ENCODE measurements around the gene ARHGAP26.

- TF ChIP-seq FOXA1 (IDR thresholded peaks at IDR 0.05) (no peak), RAD21 (IDR thresholded peaks at IDR 0.05) (peak; percentile 52 to 79), YY1 (IDR thresholded peaks at IDR 0.05) (no peak), CTCF (IDR thresholded peaks at IDR 0.05; ENCODE audit: low read depth, low read length, missing input control) (peak; percentile 30), GABPA (IDR thresholded peaks at IDR 0.05 in 1 of 2, conservative IDR thresholded peaks at IDR 0.05 in 1 of 2) (no peak), ZBTB33 (IDR thresholded peaks at IDR 0.05) (no peak), REST (IDR thresholded peaks at IDR 0.05) (no peak), HNF4G (IDR thresholded peaks at IDR 0.05) (no peak), MAX (IDR thresholded peaks at IDR 0.05) (no peak), JUND (IDR thresholded peaks at IDR 0.05) (no peak), SP1 (IDR thresholded peaks at IDR 0.05) (no peak)
These were observed 246.8 kb downstream of the ARHGAP26 start for GRCh38 chr5:143016777-143017516.

Measured in liver (tissue), 3 donors.